ENCODE data around the gene LGR5. TPM values are rescaled to one million over a fixed set of nuclear protein-coding genes. Genes with fewer than 3 reads are reported as not detected.

The LGR5 gene
- total RNA-seq, 4 donors from 2014 or later = 0.19 to 2.4 TPM; not detected in 2

DNA sequence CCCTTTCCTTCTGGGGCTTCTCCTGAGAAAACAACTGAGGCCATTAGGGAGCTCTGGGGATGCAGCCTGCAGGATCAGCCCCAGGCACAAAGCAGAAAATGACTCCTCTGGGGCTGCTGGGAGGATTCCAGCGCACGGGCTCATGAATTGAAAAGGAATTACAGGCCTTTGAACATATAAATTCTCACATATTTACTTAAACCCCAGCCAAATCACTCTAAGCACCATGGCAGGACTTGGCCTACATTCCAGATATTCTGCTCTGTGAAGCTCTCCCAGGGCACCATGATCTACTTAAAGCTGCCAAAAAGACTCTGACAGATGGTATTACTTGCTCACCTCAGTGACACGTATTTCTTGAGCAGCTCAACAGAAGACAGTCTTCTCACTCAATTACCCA, 136.9 kb downstream of the LGR5 start:
- DNase-seq (ENCODE audit: low spot score) = no peak
- no peak for TF ChIP-seq CTCF (IDR thresholded peaks at IDR 0.05)
- no peak for ATAC-seq (ENCODE audit: low FRiP score)

DNA sequence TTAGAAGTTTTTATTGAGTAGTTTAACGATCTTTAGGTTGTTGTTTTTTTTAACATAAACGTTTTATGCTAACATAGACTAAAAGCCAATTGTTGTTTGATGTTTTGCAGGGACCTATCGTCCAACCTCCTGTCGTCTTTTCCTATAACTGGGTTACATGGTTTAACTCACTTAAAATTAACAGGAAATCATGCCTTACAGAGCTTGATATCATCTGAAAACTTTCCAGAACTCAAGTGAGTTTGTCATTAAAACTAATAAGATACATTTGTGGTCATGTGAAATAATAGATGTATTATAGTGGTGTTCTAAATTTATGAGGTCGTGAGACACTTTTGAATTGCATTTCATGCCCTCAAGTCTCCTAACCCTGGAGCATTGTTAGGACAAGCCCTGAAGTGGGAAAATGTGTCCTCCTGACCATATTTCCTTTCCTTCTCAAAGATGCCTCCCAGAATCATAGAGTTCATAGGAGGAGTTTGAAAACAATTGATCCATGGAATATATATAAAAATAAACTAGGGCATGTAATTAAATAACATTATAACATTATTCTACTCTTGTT, 139.2 kb downstream of the LGR5 start:
- DNase-seq (ENCODE audit: low spot score) = no peak
- TF ChIP-seq CTCF (IDR thresholded peaks at IDR 0.05) = no peak
- no peak for ATAC-seq (ENCODE audit: low FRiP score)

GRCh38 chr12:71581206-71581605, 141.6 kb downstream of the LGR5 start:
- DNase-seq (ENCODE audit: low spot score) (no peak), ATAC-seq (ENCODE audit: low FRiP score) (no peak)
- TF ChIP-seq CTCF (IDR thresholded peaks at IDR 0.05) = no peak

DNA sequence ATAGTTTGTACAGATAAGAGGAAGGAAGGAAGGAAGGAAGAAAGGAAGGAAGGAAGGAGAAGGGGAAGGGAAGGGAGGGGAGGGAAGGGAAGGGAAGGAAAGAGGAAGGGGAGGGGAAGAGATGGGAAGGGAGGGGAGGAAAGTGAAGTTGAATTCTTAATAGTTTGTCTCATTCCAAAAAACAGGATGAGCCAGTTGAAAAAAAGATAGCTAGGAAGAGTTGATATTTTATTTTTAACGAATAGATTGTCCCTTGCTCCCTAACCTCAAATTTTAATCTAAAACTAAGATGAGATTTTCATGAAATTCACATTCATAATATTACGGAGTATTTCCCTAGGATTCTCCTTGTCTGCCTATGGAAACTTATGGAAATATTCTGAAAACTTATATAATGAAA, 143.3 kb downstream of the LGR5 start:
- no peak for TF ChIP-seq CTCF (IDR thresholded peaks at IDR 0.05)
- no peak for DNase-seq (ENCODE audit: low spot score)
- ATAC-seq (ENCODE audit: low FRiP score) = no peak

DNA sequence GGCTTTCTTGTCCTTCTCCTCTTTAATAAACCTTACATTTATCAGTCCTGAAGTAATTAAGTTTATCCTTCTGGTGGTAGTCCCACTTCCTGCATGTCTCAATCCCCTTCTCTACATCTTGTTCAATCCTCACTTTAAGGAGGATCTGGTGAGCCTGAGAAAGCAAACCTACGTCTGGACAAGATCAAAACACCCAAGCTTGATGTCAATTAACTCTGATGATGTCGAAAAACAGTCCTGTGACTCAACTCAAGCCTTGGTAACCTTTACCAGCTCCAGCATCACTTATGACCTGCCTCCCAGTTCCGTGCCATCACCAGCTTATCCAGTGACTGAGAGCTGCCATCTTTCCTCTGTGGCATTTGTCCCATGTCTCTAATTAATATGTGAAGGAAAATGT, 144.8 kb downstream of the LGR5 start:
- TF ChIP-seq CTCF (IDR thresholded peaks at IDR 0.05) = no peak
- ATAC-seq (ENCODE audit: low FRiP score) (no peak), DNase-seq (ENCODE audit: low spot score) (no peak)

- no peak for TF ChIP-seq CTCF (IDR thresholded peaks at IDR 0.05)
- DNase-seq (ENCODE audit: low spot score) (no peak), ATAC-seq (ENCODE audit: low FRiP score) (no peak)
Observed at GRCh38 chr12:71585218-71585617, 145.6 kb downstream of the LGR5 start.

DNA sequence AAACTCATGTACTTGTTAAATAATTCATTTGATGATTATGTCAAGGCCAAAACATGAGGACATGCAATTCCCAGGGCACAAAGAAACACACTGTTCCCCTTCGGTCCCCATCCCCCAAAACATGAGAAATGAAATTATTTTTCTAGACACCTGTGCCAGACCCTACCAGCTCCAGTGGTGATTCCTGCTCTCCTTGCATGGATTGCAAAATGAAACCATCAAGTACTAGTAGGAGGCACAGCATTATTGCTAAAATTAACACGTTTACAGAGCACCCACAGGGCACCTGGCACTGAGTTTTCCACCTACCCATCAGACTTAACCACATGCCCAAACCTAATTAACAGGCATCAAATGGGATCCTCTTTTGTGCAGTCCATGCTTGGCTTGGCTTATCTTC, 147.4 kb downstream of the LGR5 start:
- ATAC-seq (ENCODE audit: low FRiP score) = no peak
- no peak for DNase-seq (ENCODE audit: low spot score)
- TF ChIP-seq CTCF (IDR thresholded peaks at IDR 0.05) = no peak

Measured in omental fat pad (tissue), 4 donors.